T-helper 1 cell treated with Interleukin-12 subunit alpha and Interleukin-12 subunit beta and Interleukin-4 antibody, amounts not matched to agents 30 μg/mL and 1 μg/mL, for 36 hours (primary cell): ENCODE data around the gene OTUD7B.
"Not testable (repeated sequence)": the region's sequence is repeated elsewhere in the genome, so short reads cannot be mapped to it uniquely, and the experiment has no call there.

Experiments used
- H3K27ac Mint-ChIP-seq: one replicate; pipeline ENCODE4 v1.8.0; 2021; ENCODE audit warnings: mild to moderate bottlenecking, mixed read lengths
- H3K27me3 Mint-ChIP-seq: one replicate; pipeline ENCODE4 v1.8.0; 2021; ENCODE audit warnings: low read depth, mixed read lengths
- H3K36me3 Mint-ChIP-seq: one replicate; pipeline ENCODE4 v1.8.0; 2021; ENCODE audit warnings: low read depth, mixed read lengths
- H3K4me1 Mint-ChIP-seq: one replicate; pipeline ENCODE4 v1.8.0; 2021; ENCODE audit warnings: low read depth, mixed read lengths
- H3K4me3 Mint-ChIP-seq: one replicate; pipeline ENCODE4 v1.8.0; 2021; ENCODE audit warnings: mild to moderate bottlenecking, moderate library complexity, mixed read lengths
- H3K9me3 Mint-ChIP-seq: one replicate; pipeline ENCODE4 v1.8.0; 2021; ENCODE audit warnings: mixed read lengths

The OTUD7B gene

GRCh38 chr1:149986486-149987296 lies 23.8 kb downstream of the OTUD7B start:
- Mint-ChIP-seq H3K36me3 (peaks cover 4% of the 10 kb centered on the region), H3K27ac (no peak overlapping the region), H3K9me3 (no peaks in the 10 kb centered on the region), H3K4me3 (no peak overlapping the region), H3K27me3 (no peaks in the 10 kb centered on the region), H3K4me1 (no peaks in the 10 kb centered on the region)

- Mint-ChIP-seq H3K4me3 (no peak overlapping the region), H3K27me3 (no peaks in the 10 kb centered on the region), H3K9me3 (no peaks in the 10 kb centered on the region), H3K27ac (no peak overlapping the region), H3K4me1 (peaks cover 18% of the 10 kb centered on the region), H3K36me3 (peaks cover 10% of the 10 kb centered on the region)
Measured at GRCh38 chr1:149979972-149980540, 30.5 kb downstream of the OTUD7B start.

- Mint-ChIP-seq H3K36me3 (peaks cover 13% of the 10 kb centered on the region), H3K9me3 (no peaks in the 10 kb centered on the region), H3K4me3 (no peak overlapping the region), H3K27me3 (no peaks in the 10 kb centered on the region), H3K27ac (no peak overlapping the region), H3K4me1 (peaks cover 18% of the 10 kb centered on the region)
Measured at GRCh38 chr1:149979245-149979971, 31.1 kb downstream of the OTUD7B start.

- Mint-ChIP-seq H3K4me1 (peaks cover 18% of the 10 kb centered on the region), H3K27me3 (no peaks in the 10 kb centered on the region), H3K9me3 (no peaks in the 10 kb centered on the region), H3K4me3 (no peak overlapping the region), H3K27ac (no peak overlapping the region), H3K36me3 (peaks cover 15% of the 10 kb centered on the region)
Measured at GRCh38 chr1:149978547-149979023, 31.9 kb downstream of the OTUD7B start.

GRCh38 chr1:149977345-149977744 lies 33.2 kb downstream of the OTUD7B start:
- H3K4me1 Mint-ChIP-seq: peaks cover 18% of the 10 kb centered on the region
- no peaks in the 10 kb centered on the region for H3K9me3 Mint-ChIP-seq
- H3K4me3 Mint-ChIP-seq: no peak overlapping the region
- no peaks in the 10 kb centered on the region for H3K27me3 Mint-ChIP-seq
- peaks cover 19% of the 10 kb centered on the region for H3K36me3 Mint-ChIP-seq
- H3K27ac Mint-ChIP-seq: no peak overlapping the region

GRCh38 chr1:149972547-149972946 lies 38.0 kb downstream of the OTUD7B start:
- no peak overlapping the region for H3K4me3 Mint-ChIP-seq
- H3K27ac Mint-ChIP-seq: no peak overlapping the region
- no peaks in the 10 kb centered on the region for H3K4me1 Mint-ChIP-seq
- H3K9me3 Mint-ChIP-seq: no peaks in the 10 kb centered on the region
- peaks cover 18% of the 10 kb centered on the region for H3K36me3 Mint-ChIP-seq
- H3K27me3 Mint-ChIP-seq: no peaks in the 10 kb centered on the region

GRCh38 chr1:149967646-149968045 lies 42.9 kb downstream of the OTUD7B start:
- Mint-ChIP-seq H3K36me3 (peaks cover 15% of the 10 kb centered on the region), H3K27ac (no peak overlapping the region), H3K27me3 (no peaks in the 10 kb centered on the region), H3K4me3 (no peak overlapping the region), H3K4me1 (peaks cover 4% of the 10 kb centered on the region), H3K9me3 (no peaks in the 10 kb centered on the region)

GRCh38 chr1:149967041-149967440 lies 43.5 kb downstream of the OTUD7B start:
- H3K27ac Mint-ChIP-seq: no peak overlapping the region

GRCh38 chr1:149966405-149966804 lies 44.1 kb downstream of the OTUD7B start:
- no peaks in the 10 kb centered on the region for H3K9me3 Mint-ChIP-seq
- H3K4me1 Mint-ChIP-seq: peaks cover 13% of the 10 kb centered on the region
- no peak overlapping the region for H3K4me3 Mint-ChIP-seq
- no peaks in the 10 kb centered on the region for H3K27me3 Mint-ChIP-seq
- no peak overlapping the region for H3K27ac Mint-ChIP-seq
- peaks cover 15% of the 10 kb centered on the region for H3K36me3 Mint-ChIP-seq

More at GRCh38 chr1:149967041-149967440, 43.5 kb downstream of the OTUD7B start:
- Mint-ChIP-seq H3K27me3 (no peaks in the 10 kb centered on the region), H3K4me1 (peaks cover 8% of the 10 kb centered on the region), H3K4me3 (no peak overlapping the region), H3K9me3 (no peaks in the 10 kb centered on the region), H3K36me3 (peaks cover 15% of the 10 kb centered on the region)

- Mint-ChIP-seq H3K27ac (no peak overlapping the region), H3K9me3 (no peaks in the 10 kb centered on the region), H3K4me1 (peaks cover 14% of the 10 kb centered on the region), H3K27me3 (no peaks in the 10 kb centered on the region), H3K4me3 (no peak overlapping the region), H3K36me3 (peaks cover 15% of the 10 kb centered on the region)
Measured at GRCh38 chr1:149965440-149965839, 45.1 kb downstream of the OTUD7B start.

- Mint-ChIP-seq H3K27me3 (no peaks in the 10 kb centered on the region), H3K4me3 (no peak overlapping the region), H3K27ac (no peak overlapping the region)
Measured at GRCh38 chr1:149963358-149963757, 47.2 kb downstream of the OTUD7B start.

GRCh38 chr1:149962736-149963135 lies 47.8 kb downstream of the OTUD7B start:
- Mint-ChIP-seq H3K27me3 (no peaks in the 10 kb centered on the region), H3K4me3 (no peak overlapping the region), H3K4me1 (peaks cover 14% of the 10 kb centered on the region), H3K27ac (no peak overlapping the region), H3K36me3 (peaks cover 25% of the 10 kb centered on the region), H3K9me3 (no peaks in the 10 kb centered on the region)

More at GRCh38 chr1:149963358-149963757, 47.2 kb downstream of the OTUD7B start:
- H3K36me3 Mint-ChIP-seq: peaks cover 22% of the 10 kb centered on the region
- peaks cover 14% of the 10 kb centered on the region for H3K4me1 Mint-ChIP-seq
- no peaks in the 10 kb centered on the region for H3K9me3 Mint-ChIP-seq

GRCh38 chr1:149962039-149962647 lies 48.4 kb downstream of the OTUD7B start:
- Mint-ChIP-seq H3K4me3 (no peak overlapping the region), H3K9me3 (no peaks in the 10 kb centered on the region), H3K27me3 (no peaks in the 10 kb centered on the region), H3K36me3 (peaks cover 24% of the 10 kb centered on the region), H3K4me1 (peaks cover 14% of the 10 kb centered on the region), H3K27ac (no peak overlapping the region)

- peaks cover 10% of the 10 kb centered on the region for H3K4me1 Mint-ChIP-seq
- H3K27ac Mint-ChIP-seq, H3K9me3 Mint-ChIP-seq, H3K27me3 Mint-ChIP-seq, H3K4me3 Mint-ChIP-seq: not testable (repeated sequence)
- H3K36me3 Mint-ChIP-seq: peaks cover 29% of the 10 kb centered on the region
Measured at GRCh38 chr1:149957548-149957947, 53.0 kb downstream of the OTUD7B start.
